HEK293T (cell line): ENCODE measurements around the gene PARM1.

Experiments used
- BHLHE40 ChIP-seq: fragments of 450-650 bp; IDR thresholded peaks from 2 replicates; pipeline ENCODE4 v1.6.1; 2016; ENCODE audit warnings: mild to moderate bottlenecking, moderate library complexity, borderline replicate concordance
- SP1 ChIP-seq: fragments of 450-650 bp; IDR thresholded peaks from 2 replicates; pipeline ENCODE4 v1.6.1; 2017
- SUZ12 ChIP-seq: fragments of 450-650 bp; IDR thresholded peaks from 2 replicates; pipeline ENCODE4 v1.6.1; 2016; ENCODE audit warnings: mild to moderate bottlenecking
- ZNF384 ChIP-seq: fragments of 450-650 bp; IDR thresholded peaks from 2 replicates; pipeline ENCODE4 v1.6.1; 2016

DNA sequence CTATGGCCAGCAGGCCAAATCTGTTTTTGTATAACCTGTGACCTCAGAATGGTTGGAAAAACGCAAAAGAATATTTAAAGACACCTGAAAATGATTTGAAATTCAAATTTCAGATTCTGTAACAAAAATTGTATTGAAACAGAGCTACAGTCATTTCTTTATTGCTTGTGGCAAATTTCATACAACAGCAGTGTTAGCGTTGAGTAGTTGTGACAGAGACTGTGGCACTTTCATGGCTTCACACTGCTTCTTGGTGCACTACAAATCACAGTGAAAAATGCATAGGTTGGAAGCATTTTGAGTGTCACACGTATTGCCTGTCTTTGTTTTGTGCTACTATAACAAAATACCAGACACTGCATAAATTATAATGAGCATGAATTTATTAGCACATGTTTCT lies 12.2 kb upstream of the PARM1 start:
- TF ChIP-seq BHLHE40, result no peak
- TF ChIP-seq SP1, result no peak
- TF ChIP-seq SUZ12, result no peak
- TF ChIP-seq ZNF384, result no peak
